Stomach (tissue), 4 donors: ENCODE measurements around the gene NRROS.

Source experiments
- CTCF ChIP-seq, 7 experiments: fragments of 450-650 bp in 4 of 7; fragments of 200-600 bp in 3 of 7; sonication (generic) in 3 of 7; IDR thresholded peaks; one replicate each; pipeline ENCODE4 v1.5.1; 2016 to 2019; ENCODE audit warnings: antibody characterized with exemption in 7 of 7, control low read depth in 2 of 7, mild to moderate bottlenecking in 1 of 7
- EP300 ChIP-seq: sonication (generic); formaldehyde crosslinking; IDR thresholded peaks from one replicate; pipeline ENCODE4 v1.6.1; 2017; ENCODE audit warnings: antibody characterized with exemption
- POLR2A ChIP-seq, 4 donors: fragments of 450-650 bp; IDR thresholded peaks; one replicate each; pipeline ENCODE4 v1.6.1; 2016; ENCODE audit warnings: antibody characterized with exemption in 4 of 4, control low read depth in 2 of 4, mild to moderate bottlenecking in 1 of 4, moderate library complexity in 1 of 4
- POLR2AphosphoS5 ChIP-seq, 3 donors: sonication (generic); formaldehyde crosslinking; IDR thresholded peaks; one replicate each; pipeline ENCODE4 v1.6.1; 2016; ENCODE audit warnings: antibody characterized with exemption in 3 of 3

GRCh38 chr3:196656213-196656612, 16.7 kb downstream of the NRROS start:
- no peak for TF ChIP-seq POLR2AphosphoS5 (IDR thresholded peaks at IDR 0.05)
- TF ChIP-seq EP300 = no peak
- no peak for TF ChIP-seq CTCF (IDR thresholded peaks at IDR 0.05)
- TF ChIP-seq POLR2A (IDR thresholded peaks at IDR 0.05) = no peak
